Psoas muscle (tissue), 8 donors: ENCODE results near the gene TMPRSS12. TPM values are rescaled to one million over a fixed set of nuclear protein-coding genes. Genes with fewer than 3 reads are reported as not detected.
"Not testable (repeated sequence)": the region's sequence is repeated elsewhere in the genome, so short reads cannot be mapped to it uniquely, and the experiment has no call there.

Source experiments
- ATAC-seq, 4 donors: fragments of 200-7000 bp; cut with Tn5 transposase; one replicate each; pipeline ENCODE4 v1.9.1; 2020; ENCODE audit warnings: moderate library complexity in 3 of 4, mild to moderate bottlenecking in 2 of 4
- DNase-seq, 2 donors: peaks; one replicate each; pipeline ENCODE4 v3.0.0-alpha.2; 2020
- H3K27ac ChIP-seq: fragments of 200-600 bp; one replicate; pipeline ENCODE4 v1.8.0; 2022
- H3K27me3 ChIP-seq, 3 donors: fragments of 200-600 bp in 1 of 3; one replicate each; pipeline versions ENCODE4 v1.6.1 to v1.8.0; 2013 to 2022; ENCODE audit warnings: low read length in 2 of 3, mild to moderate bottlenecking in 2 of 3, moderate library complexity in 1 of 3; ENCODE audit not compliant: insufficient read depth in 3 of 3
- H3K36me3 ChIP-seq, 2 donors: fragments of 200-600 bp in 1 of 2; one replicate each; pipeline versions ENCODE4 v1.6.1 to v1.8.0; 2013 to 2022; ENCODE audit warnings: low read depth in 1 of 2, mild to moderate bottlenecking in 1 of 2, moderate library complexity in 1 of 2; ENCODE audit not compliant: insufficient read depth in 1 of 2
- H3K4me1 ChIP-seq: fragments of 200-600 bp; one replicate; pipeline ENCODE4 v1.8.0; 2022
- H3K4me3 ChIP-seq: fragments of 200-600 bp; one replicate; pipeline ENCODE4 v1.8.0; 2022; ENCODE audit warnings: mild to moderate bottlenecking
- H3K9me3 ChIP-seq: fragments of 200-600 bp; one replicate; pipeline ENCODE4 v1.8.0; 2022
- CTCF ChIP-seq: fragments of 200-600 bp; IDR thresholded peaks from one replicate; pipeline ENCODE4 v1.8.0; 2022; ENCODE audit warnings: antibody characterized with exemption
- WGBS, 3 donors: extraction: QIAGEN DNeasy Blood & Tissue Kit; methylation state at CpG; one replicate each; pipeline versions ENCODE4 v1.1.6 to v1.1.7; 2013; 5-methylcytosine and 5-hydroxymethylcytosine counted together
- intact Hi-C, 2 donors: fragments of 100-400 bp; cut with DNase I; formaldehyde crosslinking; loops; one replicate each; pipeline versions ENCODE4 v1.11.0 to v1.14.2; 2022
- polyA plus RNA-seq, 3 donors: library from polyadenylated mRNA; stranded (reverse); fragments of 200-250 nt; gene quantifications; one replicate each; pipeline ENCODE4 v1.2.3, GENCODE V29; 2013
- total RNA-seq, 4 donors: library from RNA; stranded (reverse); fragmentation: NEBNext Ultra II Directional in 2 of 4; extraction: Animal tissue kit (Norgen Biotek cat#: 25700) in 2 of 4; gene quantifications; one replicate each; pipeline versions ENCODE4 v1.2.1 to v1.2.4, GENCODE V29; 2021 to 2023
- donor health status: healthy with polysubstance abuse.
- donor health status: DM: no; HTN: no; CAD: no; lungs with moderate emphysema.
- donor health status: Bipolar disorder and iron deficiency.
- donor health status: healthy.
- donor health status: DM: yes; HTN: yes; CAD: no.
- donor health status: DM: no; HTN: no; CAD: no.
- donor health status: DM: no; HTN: no; CAD: no.
- donor health status: DM: yes; HTN: yes; CAD: no.

The TMPRSS12 gene
- total and polyA plus RNA-seq, 7 donors = not detected

DNA sequence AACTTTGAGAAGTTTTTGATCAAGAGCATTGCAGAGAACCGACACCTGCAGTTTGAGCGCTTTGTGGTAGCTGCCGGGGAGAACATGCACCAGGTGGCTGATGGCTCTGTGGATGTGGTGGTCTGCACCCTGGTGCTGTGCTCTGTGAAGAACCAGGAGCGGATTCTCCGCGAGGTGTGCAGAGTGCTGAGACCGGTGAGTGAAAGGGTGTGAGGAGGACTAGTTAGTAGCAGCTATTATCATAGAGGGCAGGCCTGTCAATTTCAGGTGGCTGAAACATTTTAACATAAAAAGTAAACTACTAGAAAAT lies 82.6 kb downstream of the TMPRSS12 start:
- 1 to 7% (median 2%) methylated on average over 7 of the region's 7 CpGs for WGBS, 3 donors
- Histone ChIP-seq H3K4me3 (peak overlapping the region; percentile 78), H3K4me1 (peaks cover 56% of the 10 kb centered on the region), H3K27me3 (no peaks in the 10 kb centered on the region), H3K36me3 (peaks cover 0 to 6% of the 10 kb centered on the region in 2 donors), H3K9me3 (no peaks in the 10 kb centered on the region), H3K27ac (peak overlapping the region; percentile 76)
- ATAC-seq (peak; percentile 30 to 46 (median 39)), DNase-seq (no peak)
- intact Hi-C loops = loop anchor here (5.0 kb wide), 2 partner anchors 57 to 98 kb away; no protein-coding TSS in a partner anchor
- no peak for TF ChIP-seq CTCF

DNA sequence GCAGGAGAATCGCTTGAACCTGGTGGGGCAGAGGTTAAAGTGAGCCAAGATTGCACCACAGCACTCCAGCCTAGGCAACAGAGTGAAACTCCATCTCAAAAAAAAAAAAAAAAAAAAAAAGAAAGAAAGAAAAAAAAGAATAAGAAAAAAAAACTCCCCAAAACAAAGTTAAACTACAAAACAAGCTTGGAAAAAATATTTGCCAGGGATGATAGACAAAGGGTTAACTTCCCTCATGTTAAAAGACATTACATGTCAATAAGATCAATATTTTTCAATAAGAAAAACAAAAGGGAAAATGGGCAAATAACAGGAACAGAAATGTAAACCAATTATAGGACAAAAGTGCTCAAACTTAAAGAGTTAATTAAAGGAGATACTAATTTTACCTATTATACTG lies 83.2 kb downstream of the TMPRSS12 start:
- DNase-seq (no peak), ATAC-seq (peak in 2 of 4 donors; percentile 26 to 48)
- intact Hi-C loops = loop anchor here (5.0 kb wide), 2 partner anchors 56 to 99 kb away; no protein-coding TSS in a partner anchor
- TF ChIP-seq CTCF = no peak
- Histone ChIP-seq H3K27ac (peak overlapping the region; percentile 76), H3K27me3 (no peaks in the 10 kb centered on the region), H3K36me3 (peaks cover 0 to 12% of the 10 kb centered on the region in 2 donors), H3K4me1 (peaks cover 56% of the 10 kb centered on the region), H3K4me3 (peak overlapping the region; percentile 78), H3K9me3 (no peaks in the 10 kb centered on the region)
- 14 to 28% (median 15%) methylated on average over 1 of the region's 1 CpG for WGBS, 3 donors

DNA sequence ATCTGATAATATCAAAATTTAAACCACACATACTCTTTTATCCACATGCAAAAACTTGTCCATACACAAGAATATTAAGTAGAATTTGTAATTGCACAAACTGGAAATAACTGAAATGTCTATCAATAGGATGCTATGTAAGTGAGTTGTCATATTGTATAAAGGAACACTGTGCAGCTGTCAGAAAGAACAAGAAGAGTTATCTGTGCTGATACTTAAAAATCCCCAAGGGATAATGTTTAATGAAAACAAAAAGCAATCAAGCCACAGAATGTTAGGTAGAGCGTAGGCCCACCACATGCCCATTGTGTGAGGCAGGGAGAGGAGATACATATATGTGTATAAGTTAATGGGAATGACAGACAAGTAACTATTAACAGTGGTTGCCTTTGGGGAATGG lies 83.7 kb downstream of the TMPRSS12 start:
- H3K9me3 ChIP-seq = no peaks in the 10 kb centered on the region
- H3K27ac ChIP-seq = peak overlapping the region; percentile 76
- intact Hi-C loops = loop anchor here (5.0 kb wide), 2 partner anchors 56 to 99 kb away; no protein-coding TSS in a partner anchor
- no peaks in the 10 kb centered on the region for H3K27me3 ChIP-seq
- peak overlapping the region; percentile 78 for H3K4me3 ChIP-seq
- H3K4me1 ChIP-seq = peaks cover 61% of the 10 kb centered on the region
- WGBS, 3 donors = 2 to 8% (median 3%) methylated on average over 1 of the region's 1 CpG
- TF ChIP-seq CTCF = no peak
- peaks cover 0 to 16% of the 10 kb centered on the region in 2 donors for H3K36me3 ChIP-seq
- DNase-seq = no peak
- peak in 2 of 4 donors; percentile 19 to 23 for ATAC-seq

- peak in 2 of 4 donors; percentile 30 to 32 for ATAC-seq
Measured at GRCh38 chr12:50926932-50927331, 84.2 kb downstream of the TMPRSS12 start.

DNA sequence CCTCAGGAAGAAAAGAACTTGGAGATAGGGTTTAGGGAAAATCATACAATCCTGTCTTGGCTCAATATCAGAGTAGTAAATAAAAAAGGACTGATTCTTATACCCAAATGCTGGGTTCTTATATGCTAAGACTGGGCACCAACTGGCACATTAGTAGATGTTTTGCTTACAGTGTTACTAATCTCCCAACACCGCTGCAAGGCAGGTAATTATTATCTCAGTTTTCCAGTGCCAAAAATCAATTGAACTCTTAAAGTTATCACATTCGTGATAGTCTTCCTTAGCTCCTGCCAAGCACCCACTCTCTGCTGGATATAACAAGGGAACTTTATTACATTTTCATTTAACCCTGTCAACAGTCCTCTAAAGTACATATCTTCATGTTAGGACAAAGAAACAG lies 84.6 kb downstream of the TMPRSS12 start:
- WGBS, 3 donors = 5 to 15% (median 12%) methylated on average over 2 of the region's 2 CpGs
- intact Hi-C loops = loop anchor here (5.0 kb wide), 2 partner anchors 55 to 100 kb away; no protein-coding TSS in a partner anchor
- ATAC-seq (no peak), DNase-seq (no peak)
- TF ChIP-seq CTCF = no peak
- Histone ChIP-seq H3K4me3 (peak overlapping the region; percentile 78), H3K27ac (peak overlapping the region; percentile 76), H3K4me1 (peaks cover 67% of the 10 kb centered on the region), H3K36me3 (peaks cover 0 to 16% of the 10 kb centered on the region in 2 donors), H3K27me3 (no peaks in the 10 kb centered on the region), H3K9me3 (no peaks in the 10 kb centered on the region)

More at GRCh38 chr12:50926932-50927331, 84.2 kb downstream of the TMPRSS12 start:
- WGBS, 3 donors = 11 to 26% (median 17%) methylated on average over 3 of the region's 3 CpGs
- H3K9me3 ChIP-seq, H3K27me3 ChIP-seq, DNase-seq: not testable (repeated sequence)
- H3K4me3 ChIP-seq = peak overlapping the region; percentile 78
- peaks cover 0 to 16% of the 10 kb centered on the region in 2 donors for H3K36me3 ChIP-seq
- intact Hi-C loops = loop anchor here (5.0 kb wide), 2 partner anchors 55 to 100 kb away; no protein-coding TSS in a partner anchor
- H3K4me1 ChIP-seq = peaks cover 66% of the 10 kb centered on the region
- H3K27ac ChIP-seq = peak overlapping the region; percentile 76
